ENCODE data around the gene CEP162. TPM values are rescaled to one million over a fixed set of nuclear protein-coding genes. Genes with fewer than 3 reads are reported as not detected.
"Not testable (repeated sequence)": the region's sequence is repeated elsewhere in the genome, so short reads cannot be mapped to it uniquely, and the experiment has no call there.

CEP162 gene, protein sequence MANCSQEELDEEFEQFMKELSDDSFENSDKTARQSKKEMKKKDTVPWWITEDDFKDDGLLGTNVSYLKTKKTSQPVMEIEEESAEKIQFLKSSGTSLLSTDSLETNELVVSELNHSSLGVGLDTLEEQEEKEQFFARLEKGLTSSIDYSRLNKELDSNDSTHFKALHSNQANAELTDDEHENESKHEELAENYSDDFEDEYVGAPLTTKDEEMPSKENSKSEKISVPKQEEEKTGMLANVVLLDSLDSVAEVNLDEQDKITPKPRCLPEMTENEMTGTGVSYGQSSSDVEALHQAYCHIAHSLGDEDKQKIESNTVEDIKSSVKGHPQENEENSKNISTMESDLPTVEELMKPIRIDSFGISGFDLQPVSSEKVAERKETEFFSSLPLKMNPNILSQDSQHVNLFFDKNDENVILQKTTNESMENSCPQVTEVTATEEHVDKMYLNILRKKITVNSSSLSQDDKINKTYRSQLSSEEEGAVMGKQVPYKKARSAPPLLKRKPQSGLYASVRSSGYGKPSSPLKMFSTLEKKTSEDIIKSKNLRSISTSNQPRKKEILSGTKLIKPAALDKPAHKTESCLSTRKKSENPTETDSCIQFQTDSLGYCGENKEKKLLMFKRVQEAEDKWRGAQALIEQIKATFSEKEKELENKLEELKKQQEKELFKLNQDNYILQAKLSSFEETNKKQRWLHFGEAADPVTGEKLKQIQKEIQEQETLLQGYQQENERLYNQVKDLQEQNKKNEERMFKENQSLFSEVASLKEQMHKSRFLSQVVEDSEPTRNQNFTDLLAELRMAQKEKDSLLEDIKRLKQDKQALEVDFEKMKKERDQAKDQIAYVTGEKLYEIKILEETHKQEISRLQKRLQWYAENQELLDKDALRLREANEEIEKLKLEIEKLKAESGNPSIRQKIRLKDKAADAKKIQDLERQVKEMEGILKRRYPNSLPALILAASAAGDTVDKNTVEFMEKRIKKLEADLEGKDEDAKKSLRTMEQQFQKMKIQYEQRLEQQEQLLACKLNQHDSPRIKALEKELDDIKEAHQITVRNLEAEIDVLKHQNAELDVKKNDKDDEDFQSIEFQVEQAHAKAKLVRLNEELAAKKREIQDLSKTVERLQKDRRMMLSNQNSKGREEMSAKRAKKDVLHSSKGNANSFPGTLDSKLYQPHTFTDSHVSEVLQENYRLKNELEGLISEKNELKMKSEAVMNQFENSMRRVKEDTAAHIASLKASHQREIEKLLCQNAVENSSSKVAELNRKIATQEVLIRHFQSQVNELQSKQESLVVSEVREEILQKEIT (N-terminal part only)
- 10 to 100 TPM; 13.3 to 24.8 (median 20.5) TPM for polyA plus RNA-seq (ENCODE audit: insufficient read length in 4 of 4)

DNA sequence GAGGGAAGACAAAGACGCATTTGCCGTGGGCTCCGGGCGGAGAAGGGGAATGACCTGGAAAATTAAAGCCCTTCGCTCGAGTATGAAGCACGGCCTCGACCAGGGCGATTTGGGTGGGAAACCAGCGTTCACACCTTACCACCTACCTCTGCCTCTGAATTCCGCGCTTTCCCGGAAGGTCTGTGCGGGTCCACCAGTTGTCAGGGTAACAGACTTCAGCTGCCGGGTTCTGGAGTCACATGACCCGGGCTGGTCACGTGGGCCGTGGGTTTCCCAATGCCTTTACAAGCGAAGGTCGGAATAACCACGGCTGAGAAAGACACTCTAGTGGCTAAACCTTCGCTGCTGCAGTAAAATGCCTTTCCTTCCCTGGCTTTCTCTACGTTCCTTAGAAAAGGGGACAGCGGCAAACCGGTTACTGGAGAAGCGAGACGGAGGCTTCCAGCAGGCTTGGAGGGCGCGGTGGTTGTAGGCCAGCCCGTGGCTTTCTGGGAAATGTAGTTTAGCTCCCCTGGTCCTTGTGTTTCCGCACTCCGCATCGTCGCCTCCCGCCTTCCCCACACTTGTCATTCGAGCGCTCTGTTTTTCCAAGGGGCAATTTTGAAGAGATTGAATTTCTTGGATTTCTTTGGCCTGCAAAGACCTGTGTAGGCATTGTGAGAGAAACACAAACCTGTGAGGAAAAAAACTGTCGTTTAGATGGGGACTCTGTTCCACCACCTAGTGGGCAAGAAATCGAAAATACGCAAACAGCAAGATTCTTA, at the start of gene CEP162:
Gene CEP162 (minus strand): TSS at position 210 of the 764 bp plus-strand sequence. CDS start 1,250 bp downstream, outside the sequence.
- DNase-seq (ENCODE audit: low read depth in 4 of 4, low spot score in 3 of 4), result peak; percentile 83 to 93 (median 85)

DNA sequence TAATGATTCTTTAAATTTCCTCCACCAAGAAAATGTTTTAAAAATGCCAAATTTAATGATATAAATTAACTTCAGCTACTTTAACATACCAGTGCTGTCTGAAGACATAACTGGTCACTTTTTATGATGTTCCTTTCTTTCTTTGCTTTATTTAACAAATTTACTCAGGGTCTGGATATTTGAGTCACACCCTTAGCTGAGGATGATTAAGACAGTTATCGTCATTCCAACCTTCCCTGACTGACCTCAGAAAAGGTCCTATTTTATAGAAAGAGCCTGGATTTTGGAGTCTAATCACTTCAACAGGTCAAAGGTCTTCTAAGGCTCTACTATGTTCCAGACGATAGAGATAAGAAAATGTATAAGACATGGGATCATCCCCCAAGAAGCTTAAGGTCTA, 47.4 kb upstream of the CEP162 start:
- no peak for DNase-seq (ENCODE audit: low read depth in 4 of 4, low spot score in 3 of 4)

DNA sequence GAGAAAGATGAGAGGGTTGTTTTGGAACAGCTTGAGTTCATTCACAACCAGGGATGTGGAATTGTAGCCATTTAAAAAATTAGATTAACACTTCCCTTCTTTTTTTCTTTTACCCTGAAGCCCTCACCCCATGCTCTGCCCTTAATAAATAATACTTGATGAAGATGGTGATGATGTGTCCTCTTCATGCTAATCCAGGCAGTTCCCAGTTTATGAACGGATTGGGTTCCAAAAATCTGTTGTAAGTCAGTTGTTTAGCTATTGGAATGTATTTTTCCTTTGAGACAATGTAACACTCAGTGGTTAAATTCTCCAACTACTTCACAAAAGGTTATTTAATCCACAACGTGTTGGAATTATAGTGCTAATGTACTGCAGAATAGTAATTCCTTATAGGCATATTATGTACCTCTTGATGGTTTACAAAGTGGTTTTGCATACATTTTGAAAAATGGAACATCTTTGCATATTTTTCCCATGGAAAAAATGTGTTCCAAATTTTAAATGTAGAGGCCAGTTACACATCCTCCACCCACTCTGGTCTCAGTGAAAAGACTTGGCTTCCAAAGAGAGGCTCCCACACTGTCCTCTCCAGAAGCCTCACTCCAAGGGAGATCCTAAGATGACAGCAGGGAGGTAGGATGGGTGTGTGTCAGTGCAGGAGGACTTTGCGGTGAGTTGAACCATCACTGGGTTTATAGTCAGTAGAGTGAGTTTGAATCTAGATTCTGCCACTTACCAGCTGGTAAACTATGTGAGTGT, 45.8 kb upstream of the CEP162 start:
- no peak for DNase-seq (ENCODE audit: low read depth in 4 of 4, low spot score in 3 of 4)

DNA sequence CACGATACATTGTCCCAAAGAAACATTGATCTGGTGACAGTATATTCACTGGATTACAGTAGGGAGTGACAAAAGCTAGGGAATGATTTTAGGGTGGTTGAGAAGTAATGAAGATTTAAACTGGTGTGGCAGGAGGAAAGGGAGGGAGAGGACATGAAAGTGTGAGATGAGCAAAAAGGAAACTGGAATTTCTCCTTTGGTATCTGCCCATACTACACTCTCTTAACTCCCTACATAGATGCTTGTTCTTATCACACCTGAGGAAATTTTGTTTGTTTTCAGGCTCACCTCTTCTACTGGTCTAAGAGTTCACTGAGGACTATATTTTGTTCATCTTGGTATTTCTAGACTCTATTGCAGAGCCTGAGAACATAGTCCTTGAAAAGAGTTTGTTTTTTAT, 44.9 kb upstream of the CEP162 start:
- DNase-seq (ENCODE audit: low read depth in 4 of 4, low spot score in 3 of 4), result no peak

DNA sequence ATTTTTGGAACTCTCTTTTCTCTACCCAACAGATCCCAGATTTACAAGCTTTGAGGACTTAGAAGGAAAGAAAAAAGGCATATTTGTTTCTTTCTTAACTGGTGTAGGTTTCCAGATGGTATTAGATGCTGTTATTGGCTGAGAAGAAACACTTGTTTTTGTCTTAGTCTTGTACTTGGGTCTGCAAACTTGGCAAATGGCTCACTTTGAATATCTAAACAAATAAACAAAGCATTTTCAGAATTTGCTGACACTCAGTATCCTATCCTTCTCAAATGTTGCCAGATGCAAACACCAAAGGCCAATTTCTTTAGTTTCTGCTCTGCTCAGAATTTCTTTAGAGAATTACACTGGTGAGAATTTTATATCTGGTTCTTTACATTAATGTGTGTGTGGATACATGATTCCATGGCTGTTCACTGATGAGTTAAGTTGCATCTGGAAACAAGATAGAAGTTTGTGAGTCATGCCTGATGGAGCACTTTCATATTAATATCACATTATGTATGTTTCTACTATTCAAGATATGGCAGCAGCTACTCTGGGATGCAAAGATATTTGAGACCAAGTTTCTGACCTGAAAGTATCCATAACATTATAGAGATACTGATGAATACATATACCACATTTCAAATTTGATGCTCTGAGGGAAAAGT, 43.7 kb upstream of the CEP162 start:
- DNase-seq (ENCODE audit: low read depth in 4 of 4, low spot score in 3 of 4), result no peak

DNA sequence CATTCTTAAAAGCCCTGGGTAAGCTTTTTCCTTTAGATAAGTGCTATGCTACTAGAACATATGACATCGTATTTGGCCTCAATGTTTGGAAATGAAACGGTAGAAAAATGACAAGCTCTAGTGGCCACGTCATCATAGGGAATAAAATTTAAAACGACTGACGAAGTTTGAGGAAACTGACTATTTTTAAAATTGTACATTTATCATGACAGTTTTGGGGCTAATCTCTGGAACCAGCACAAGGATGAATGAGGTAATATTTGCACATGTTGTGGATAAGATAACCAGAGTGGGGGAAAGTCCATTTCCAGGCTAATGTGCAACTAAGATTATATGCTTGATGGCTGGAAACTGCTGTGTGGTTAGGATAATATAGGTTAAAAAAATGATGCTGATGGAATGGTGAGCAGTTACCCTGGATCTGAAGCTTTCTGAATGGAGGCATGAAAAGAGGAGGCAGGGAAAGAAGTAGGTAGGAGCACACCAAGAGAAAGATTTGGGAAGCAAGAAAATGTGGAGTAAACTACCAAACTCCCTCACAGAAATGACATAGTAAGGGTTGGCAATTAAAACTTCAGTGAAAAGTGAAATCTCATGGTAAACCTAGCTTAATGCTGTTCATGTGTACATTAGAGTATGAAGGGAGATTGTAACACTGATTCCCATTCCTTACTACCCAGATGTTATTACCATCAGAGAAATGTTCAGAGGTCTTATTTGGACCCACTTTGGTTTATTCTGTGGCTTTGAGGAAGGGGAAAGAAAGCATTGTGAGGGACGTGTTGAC, 42.7 kb upstream of the CEP162 start:
- DNase-seq (ENCODE audit: low read depth in 4 of 4, low spot score in 3 of 4), result no peak

DNA sequence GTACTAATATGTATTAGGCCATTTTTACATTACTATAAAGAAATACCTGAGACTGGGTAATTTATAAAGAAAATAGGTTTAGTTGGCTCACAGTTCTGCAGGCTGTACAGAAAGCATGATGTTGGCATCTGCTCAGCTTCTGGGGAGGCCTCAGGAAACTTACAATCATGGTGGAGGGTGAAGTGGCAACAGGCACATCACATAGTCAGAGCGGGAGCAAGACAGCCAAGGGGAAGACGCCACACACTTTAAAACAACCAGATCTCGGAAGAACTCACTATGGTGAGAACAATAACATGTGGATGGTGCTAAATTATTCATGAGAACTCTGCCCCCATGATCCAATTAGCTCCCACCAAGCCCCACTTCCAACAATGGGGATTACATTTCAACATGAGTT, 41.3 kb upstream of the CEP162 start:
- DNase-seq (ENCODE audit: low read depth in 4 of 4, low spot score in 3 of 4), result no peak

DNA sequence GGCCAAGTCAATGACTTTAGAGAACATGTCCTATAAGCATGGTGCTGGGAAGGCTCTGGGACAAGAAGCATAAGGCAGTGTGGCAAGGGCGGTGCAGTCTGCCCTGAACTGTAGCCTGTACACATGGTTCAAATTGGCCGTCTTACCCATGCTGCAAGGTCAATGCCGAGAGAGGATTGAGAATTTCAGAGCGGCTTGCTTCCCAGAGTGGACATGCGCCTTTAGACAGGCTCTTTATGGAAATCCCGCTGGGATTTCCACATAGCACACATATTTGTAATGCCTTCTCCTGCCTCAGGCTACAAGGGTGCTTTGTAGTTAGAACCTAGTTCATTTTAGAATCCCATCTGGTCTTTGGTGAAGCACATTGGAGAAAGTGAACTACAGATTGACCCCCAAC, 36.1 kb upstream of the CEP162 start:
- DNase-seq (ENCODE audit: low read depth in 4 of 4, low spot score in 3 of 4), result no peak

DNA sequence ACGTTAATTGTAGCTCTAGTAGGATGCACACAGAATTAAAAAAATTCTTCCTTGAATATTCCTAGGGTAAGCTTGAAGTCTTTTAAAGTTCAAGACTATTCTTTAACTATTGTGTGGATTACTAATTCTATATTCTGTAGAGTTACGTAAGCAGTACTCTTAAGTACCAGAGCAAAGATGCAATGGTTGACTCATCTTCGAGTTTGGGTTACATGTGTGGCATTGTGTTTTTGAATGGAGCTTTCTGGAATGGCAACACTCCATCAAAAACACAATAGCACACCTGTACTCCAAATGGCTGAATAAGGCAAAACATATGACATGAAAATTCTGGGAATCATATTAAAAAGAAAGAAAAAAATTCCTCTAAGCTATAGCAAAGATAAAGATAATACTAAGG, 33.5 kb upstream of the CEP162 start:
- no peak for DNase-seq (ENCODE audit: low read depth in 4 of 4, low spot score in 3 of 4)

DNA sequence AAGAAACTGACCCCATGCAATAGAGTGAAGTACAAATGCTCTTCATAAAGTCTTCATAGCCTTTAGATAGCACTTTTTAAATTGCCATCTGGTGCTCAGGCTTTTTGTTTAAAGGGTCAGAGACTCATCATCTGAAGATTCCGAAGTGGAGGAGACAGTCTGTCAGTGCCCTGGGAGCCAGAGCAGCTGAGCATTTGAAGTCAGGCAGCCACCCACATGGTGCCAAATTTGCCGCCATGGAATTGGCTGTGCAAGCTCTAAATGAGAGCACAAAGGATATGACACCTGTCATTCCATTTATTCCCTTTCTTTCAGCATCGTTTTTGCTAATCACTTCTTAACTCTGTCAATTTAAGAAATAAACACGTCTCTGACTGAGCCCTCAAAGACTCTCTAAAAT, 32.8 kb upstream of the CEP162 start:
- no peak for DNase-seq (ENCODE audit: low read depth in 4 of 4, low spot score in 3 of 4)

DNA sequence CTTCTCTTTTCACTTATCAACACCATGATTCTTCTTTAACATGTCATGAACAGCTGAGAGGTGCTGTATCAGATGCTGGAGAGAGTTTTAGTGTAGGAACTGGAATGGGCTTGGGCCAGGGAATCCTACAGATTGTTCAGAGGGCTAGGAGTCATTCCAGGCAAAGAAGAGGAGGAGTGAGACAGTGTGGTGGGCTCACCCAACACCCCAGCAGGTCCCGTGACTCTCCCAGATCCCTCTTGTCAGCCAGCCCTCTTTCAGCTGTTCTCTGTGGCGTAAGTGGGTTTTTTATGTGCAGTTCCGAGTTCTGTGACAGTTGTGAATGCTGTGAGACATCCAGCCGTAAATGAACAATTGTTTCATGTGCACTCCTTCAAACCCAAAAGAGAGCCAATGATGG, 31.4 kb upstream of the CEP162 start:
- no peak for DNase-seq (ENCODE audit: low read depth in 4 of 4, low spot score in 3 of 4)

DNA sequence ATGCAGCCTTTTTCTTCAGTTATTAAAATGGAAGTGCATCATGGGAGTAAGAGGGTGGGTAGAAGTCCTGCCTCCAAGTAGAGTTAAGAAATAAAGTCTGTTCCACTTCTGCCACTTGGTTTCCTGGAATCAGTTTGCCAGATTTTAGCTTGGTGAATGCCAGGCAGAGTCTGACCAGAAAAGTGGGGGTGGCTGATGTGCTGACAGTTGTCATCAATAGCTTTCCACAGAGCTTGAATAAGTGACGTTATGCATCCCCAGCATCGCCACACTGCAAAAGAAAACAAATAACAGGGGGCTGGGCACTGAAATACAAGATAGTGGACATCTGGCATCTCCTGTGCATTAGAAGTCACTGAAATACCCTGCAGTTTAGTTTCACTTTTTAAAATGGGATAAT, 30.8 kb upstream of the CEP162 start:
- no peak for DNase-seq (ENCODE audit: low read depth in 4 of 4, low spot score in 3 of 4)

DNA sequence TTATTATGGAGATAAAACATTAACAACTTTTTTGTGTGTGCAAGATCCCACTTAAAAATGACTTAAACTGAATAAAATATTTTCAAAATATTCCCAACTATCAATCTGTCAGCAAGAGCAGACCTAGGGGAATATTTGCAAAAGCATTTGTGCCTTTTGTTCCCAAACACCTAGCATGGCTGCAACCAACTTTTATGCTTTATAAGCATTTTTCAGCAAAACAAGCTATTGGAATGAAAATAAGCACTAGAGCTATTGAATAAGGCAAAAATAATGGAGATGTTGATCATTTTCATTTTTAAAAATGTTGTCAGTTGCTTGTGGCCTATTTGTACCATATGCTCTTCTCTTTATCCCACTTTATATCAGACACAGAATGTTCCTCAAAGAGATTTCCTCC, 28.2 kb upstream of the CEP162 start:
- no peak for DNase-seq (ENCODE audit: low read depth in 4 of 4, low spot score in 3 of 4)

DNA sequence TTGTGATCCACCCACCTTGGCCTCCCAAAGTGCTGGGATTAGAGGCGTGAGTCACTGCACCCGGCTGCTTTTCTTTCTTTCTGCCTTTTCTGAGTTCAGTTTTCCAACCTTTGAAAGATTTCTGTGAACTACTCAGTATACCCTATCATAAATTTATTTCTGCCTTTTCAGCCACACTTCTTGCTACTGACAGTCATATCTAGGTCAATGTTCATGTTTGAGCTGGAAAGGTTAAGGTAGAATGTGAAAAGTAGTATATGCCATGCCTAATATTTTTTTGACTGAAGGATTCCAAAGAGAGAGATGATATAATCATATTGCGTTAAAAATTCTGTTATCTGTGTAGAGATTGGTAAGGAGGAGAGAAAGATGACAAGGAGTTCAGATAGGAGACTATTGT, 25.9 kb upstream of the CEP162 start:
- no peak for DNase-seq (ENCODE audit: low read depth in 4 of 4, low spot score in 3 of 4)

DNA sequence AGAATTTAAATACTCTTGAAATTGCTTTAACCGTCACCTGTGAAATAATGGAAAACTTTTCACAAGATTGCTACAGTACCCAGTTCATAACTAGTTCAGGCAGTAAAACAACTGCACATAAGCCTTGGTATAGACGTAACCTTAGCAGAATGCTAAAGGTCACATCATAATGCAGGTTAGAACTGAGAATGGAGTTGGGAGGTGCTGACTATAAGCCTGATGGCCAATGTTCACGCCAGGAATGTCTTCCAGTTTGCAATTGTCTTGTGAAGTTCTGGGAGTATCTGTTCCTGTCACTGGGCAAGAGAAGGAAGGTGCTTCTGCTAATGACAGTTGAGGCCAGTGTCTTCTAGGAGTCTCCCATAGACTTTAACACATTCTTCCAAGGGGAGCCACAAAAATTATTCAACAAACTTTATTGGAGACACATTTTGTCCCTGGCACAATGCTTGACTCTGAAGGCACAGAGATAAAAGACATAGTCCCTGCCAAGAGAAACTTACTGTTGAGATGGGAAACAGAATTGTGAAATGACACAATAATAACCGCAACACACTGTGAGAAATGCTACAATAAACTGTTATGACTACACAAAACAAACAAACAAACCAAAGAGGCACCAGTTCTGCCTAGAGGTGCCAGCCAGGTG, 24.6 kb upstream of the CEP162 start:
- no peak for DNase-seq (ENCODE audit: low read depth in 4 of 4, low spot score in 3 of 4)

DNA sequence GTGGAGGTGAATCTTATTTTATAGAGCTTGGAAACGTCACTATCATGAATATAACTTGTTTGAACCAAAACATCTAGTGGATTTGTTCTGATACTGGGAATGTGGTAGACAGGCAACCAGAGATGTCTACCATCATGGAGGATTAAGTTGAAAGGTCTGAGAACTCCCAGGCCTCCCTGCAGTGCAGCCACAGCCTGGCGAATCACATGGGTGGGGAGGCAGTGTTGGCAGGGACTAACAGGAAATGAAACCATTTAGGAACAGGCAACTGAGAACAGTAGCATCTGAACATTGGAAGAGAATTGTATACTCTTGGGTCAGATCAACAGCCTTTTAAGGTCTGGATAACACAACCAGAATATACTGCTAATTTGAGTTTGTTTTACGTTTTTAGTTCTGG, 22.3 kb upstream of the CEP162 start:
- no peak for DNase-seq (ENCODE audit: low read depth in 4 of 4, low spot score in 3 of 4)

DNA sequence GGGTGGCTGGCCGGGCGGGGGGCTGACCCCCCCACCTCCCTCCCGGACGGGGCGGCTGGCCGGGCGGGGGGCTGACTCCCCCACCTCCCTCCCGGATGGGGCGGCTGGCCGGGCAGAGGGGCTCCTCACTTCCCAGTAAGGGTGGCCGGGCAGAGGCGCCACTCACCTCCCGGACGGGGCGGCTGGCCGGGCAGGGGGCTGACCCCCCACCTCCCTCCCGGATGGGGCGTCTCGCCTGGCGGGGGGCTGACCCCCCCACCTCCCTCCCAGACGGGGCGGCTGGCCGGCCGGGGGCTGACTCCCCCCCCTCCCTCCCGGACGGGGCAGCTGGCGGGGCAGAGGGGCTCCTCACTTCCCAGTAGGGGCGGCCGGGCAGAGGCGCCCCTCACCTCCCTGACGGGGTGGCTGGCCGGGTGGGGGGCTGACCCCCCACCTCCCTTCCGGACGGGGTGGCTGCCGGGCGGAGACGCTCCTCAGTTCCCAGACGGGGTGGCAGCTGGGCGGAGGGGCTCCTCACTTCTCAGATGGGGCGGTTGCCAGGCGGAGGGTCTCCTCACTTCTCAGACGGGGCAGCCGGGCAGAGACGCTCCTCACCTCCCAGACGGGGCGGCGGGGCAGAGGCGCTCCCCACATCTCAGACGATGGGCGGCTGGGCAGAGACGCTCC, 17.1 kb upstream of the CEP162 start:
- DNase-seq (ENCODE audit: low read depth in 4 of 4, low spot score in 3 of 4), result not testable (repeated sequence)

Measured in left renal pelvis (tissue), 4 donors.